GM11168 (cell line): Measurements from ENCODE around the gene NOLC1.

Experiments used
- in situ Hi-C: fragments of 300-500 bp; cut with MboI; formaldehyde crosslinking; loops from one replicate; pipeline ENCODE4 v1.12.0; 2022; ENCODE audit warnings: low sequenced_read_pairs; ENCODE audit not compliant: unreplicated experiment

NOLC1 gene

GRCh38 chr10:102151774-102152544 lies at the start of gene NOLC1:
TSS of gene NOLC1 (plus strand) at chr10:102152389. CDS start at chr10:102152411, 22 bp downstream.
- in situ Hi-C loops, result no loop called here

GRCh38 chr10:102102421-102102820 lies 49.8 kb upstream of the NOLC1 start:
- in situ Hi-C loops, result no loop called here

- in situ Hi-C loops, result no loop called here
Observed at GRCh38 chr10:102106998-102107397, 45.2 kb upstream of the NOLC1 start.

GRCh38 chr10:102109166-102110116 lies 42.7 kb upstream of the NOLC1 start:
- in situ Hi-C loops, result no loop called here

GRCh38 chr10:102111276-102111675 lies 40.9 kb upstream of the NOLC1 start:
- in situ Hi-C loops, result no loop called here

- in situ Hi-C loops, result no loop called here
Observed at GRCh38 chr10:102112210-102112817, 39.9 kb upstream of the NOLC1 start.

- in situ Hi-C loops, result no loop called here
Observed at GRCh38 chr10:102113261-102113955, 38.8 kb upstream of the NOLC1 start.

- in situ Hi-C loops, result no loop called here
Observed at GRCh38 chr10:102113956-102114857, 38.0 kb upstream of the NOLC1 start.

- in situ Hi-C loops, result no loop called here
Observed at GRCh38 chr10:102114861-102115618, 37.1 kb upstream of the NOLC1 start.

- in situ Hi-C loops, result no loop called here
Observed at GRCh38 chr10:102115775-102116174, 36.4 kb upstream of the NOLC1 start.

GRCh38 chr10:102116656-102117055 lies 35.5 kb upstream of the NOLC1 start:
- in situ Hi-C loops, result no loop called here

GRCh38 chr10:102117391-102118159 lies 34.6 kb upstream of the NOLC1 start:
- in situ Hi-C loops, result no loop called here

GRCh38 chr10:102118867-102119266 lies 33.3 kb upstream of the NOLC1 start:
- in situ Hi-C loops, result no loop called here

GRCh38 chr10:102119417-102120141 lies 32.6 kb upstream of the NOLC1 start:
- in situ Hi-C loops, result no loop called here

- in situ Hi-C loops, result no loop called here
Observed at GRCh38 chr10:102120142-102120990, 31.8 kb upstream of the NOLC1 start, which contains the start of gene LDB1. TSS of gene LDB1 (minus strand) at chr10:102120368. CDS start at chr10:102120110, 258 bp downstream.
